Measurements from ENCODE around the gene PCDHGA10. TPM values are rescaled to one million over a fixed set of nuclear protein-coding genes. Genes with fewer than 3 reads are reported as not detected.
"Not testable (repeated sequence)": the region's sequence is repeated elsewhere in the genome, so short reads cannot be mapped to it uniquely, and the experiment has no call there.

The PCDHGA10 gene
- total RNA-seq, 2 donors from 2014 or later = 6.7 to 11.1 TPM

DNA sequence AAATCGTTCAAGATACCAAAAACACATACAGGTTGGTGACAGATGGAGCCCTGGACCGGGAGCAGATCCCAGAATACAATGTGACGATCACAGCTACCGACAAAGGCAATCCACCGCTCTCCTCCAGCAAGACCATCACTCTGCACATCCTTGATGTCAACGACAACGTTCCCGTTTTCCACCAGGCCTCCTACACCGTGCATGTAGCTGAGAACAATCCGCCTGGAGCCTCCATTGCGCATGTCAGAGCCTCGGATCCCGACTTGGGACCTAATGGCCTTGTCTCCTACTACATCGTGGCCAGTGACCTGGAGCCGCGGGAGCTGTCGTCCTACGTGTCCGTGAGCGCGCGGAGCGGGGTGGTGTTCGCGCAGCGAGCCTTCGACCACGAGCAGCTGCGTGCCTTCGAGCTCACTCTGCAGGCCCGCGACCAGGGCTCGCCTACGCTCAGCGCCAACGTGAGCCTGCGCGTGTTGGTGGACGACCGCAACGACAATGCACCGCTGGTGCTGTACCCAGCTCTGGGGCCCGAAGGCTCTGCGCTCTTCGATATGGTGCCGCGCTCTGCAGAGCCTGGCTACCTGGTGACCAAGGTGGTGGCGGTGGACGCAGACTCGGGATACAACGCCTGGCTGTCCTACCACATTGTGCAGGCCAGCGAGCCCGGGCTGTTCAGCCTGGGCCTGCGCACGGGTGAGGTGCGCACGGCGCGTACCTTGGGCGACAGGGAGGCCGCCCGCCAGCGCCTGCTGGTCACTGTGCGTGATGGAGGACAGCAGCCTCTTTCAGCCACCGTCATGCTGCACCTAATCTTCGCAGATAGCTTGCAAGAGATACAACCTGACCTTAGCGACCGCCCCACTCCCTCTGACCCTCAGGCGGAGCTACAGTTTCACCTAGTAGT is 41.0 kb upstream of the PCDHGA10 start:
- intact Hi-C loops (cut with DNase I) = no loop called here
- Histone ChIP-seq H3K27ac (no peak overlapping the region), H3K36me3 (no peaks in the 10 kb centered on the region), H3K4me1 (replicated peaks) (no peaks in the 10 kb centered on the region), H3K9me3 (no peaks in the 10 kb centered on the region), H3K27me3 (replicated peaks; ENCODE audit: insufficient read depth) (peaks cover 4% of the 10 kb centered on the region), H3K4me3 (no peak overlapping the region)
- no peak for TF ChIP-seq POLR2A (IDR thresholded peaks at IDR 0.05)
- no peak for TF ChIP-seq POLR2AphosphoS5 (IDR thresholded peaks at IDR 0.05)
- no peak for TF ChIP-seq CTCF (IDR thresholded peaks at IDR 0.05)
- DNase-seq (ENCODE audit: low spot score) = no peak
- WGBS = 18% methylated on average over 41 of the region's 69 CpGs

DNA sequence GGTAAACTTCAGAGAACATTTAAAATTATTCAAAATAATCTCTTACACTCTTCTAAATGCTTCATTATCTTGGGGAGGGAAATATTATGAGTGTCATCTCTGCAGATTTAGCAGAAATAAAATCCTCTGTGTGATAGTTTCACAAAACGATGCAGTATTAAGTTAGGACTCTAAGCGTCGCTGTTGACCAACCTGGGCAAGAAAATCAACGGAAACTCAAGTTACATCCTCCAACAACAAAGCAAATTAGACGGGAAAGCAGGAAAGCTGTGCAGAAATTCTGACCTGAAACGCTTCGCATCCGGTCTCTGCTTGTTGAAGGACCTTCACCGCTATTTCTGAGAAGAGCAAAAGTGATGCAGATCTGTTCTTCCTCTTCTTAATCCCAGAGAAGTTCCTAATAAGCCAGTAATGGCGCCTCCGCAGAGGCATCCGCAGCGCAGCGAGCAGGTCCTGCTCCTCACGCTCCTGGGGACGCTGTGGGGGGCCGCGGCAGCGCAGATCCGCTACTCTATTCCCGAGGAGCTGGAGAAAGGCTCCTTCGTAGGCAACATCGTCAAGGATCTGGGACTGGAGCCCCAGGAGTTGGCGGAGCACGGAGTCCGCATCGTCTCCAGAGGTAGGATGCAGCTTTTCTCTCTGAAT is 39.0 kb upstream of the PCDHGA10 start, which contains the start of gene PCDHGA6:
Gene PCDHGA6 (plus strand): TSS at position 219 of the 645 bp plus-strand sequence. CDS start 193 bp downstream, at position 412.
- H3K27ac ChIP-seq = no peak within 1 kb of the TSS
- H3K4me3 ChIP-seq = no peak within 1 kb of the TSS
- no peak for DNase-seq (ENCODE audit: low spot score)
- H3K27me3 ChIP-seq (replicated peaks; ENCODE audit: insufficient read depth) = peaks cover 4% of the 10 kb centered on the region
- 13% methylated on average over 27 of the region's 27 CpGs for WGBS
- intact Hi-C loops (cut with DNase I) = no loop called here
- no peaks in the 10 kb centered on the region for H3K36me3 ChIP-seq
- TF ChIP-seq POLR2AphosphoS5 (IDR thresholded peaks at IDR 0.05) (no peak), CTCF (IDR thresholded peaks at IDR 0.05) (peak in 2 of 4 experiments; percentile 10 to 17), POLR2A (IDR thresholded peaks at IDR 0.05) (no peak)
- no peaks in the 10 kb centered on the region for H3K9me3 ChIP-seq
- no peaks in the 10 kb centered on the region for H3K4me1 ChIP-seq (replicated peaks)

GRCh38 chr5:141374627-141375026 is 38.2 kb upstream of the PCDHGA10 start:
- H3K27ac ChIP-seq = no peak overlapping the region
- H3K4me1 ChIP-seq (replicated peaks) = no peaks in the 10 kb centered on the region
- no peak overlapping the region for H3K4me3 ChIP-seq
- TF ChIP-seq CTCF (IDR thresholded peaks at IDR 0.05) = no peak
- TF ChIP-seq POLR2A (IDR thresholded peaks at IDR 0.05) = no peak
- TF ChIP-seq POLR2AphosphoS5 (IDR thresholded peaks at IDR 0.05) = no peak
- WGBS = 39% methylated on average over 14 of the region's 14 CpGs
- intact Hi-C loops (cut with DNase I) = no loop called here
- DNase-seq (ENCODE audit: low spot score) = no peak
- H3K36me3 ChIP-seq = no peaks in the 10 kb centered on the region
- peaks cover 4% of the 10 kb centered on the region for H3K27me3 ChIP-seq (replicated peaks; ENCODE audit: insufficient read depth)
- H3K9me3 ChIP-seq = no peaks in the 10 kb centered on the region

DNA sequence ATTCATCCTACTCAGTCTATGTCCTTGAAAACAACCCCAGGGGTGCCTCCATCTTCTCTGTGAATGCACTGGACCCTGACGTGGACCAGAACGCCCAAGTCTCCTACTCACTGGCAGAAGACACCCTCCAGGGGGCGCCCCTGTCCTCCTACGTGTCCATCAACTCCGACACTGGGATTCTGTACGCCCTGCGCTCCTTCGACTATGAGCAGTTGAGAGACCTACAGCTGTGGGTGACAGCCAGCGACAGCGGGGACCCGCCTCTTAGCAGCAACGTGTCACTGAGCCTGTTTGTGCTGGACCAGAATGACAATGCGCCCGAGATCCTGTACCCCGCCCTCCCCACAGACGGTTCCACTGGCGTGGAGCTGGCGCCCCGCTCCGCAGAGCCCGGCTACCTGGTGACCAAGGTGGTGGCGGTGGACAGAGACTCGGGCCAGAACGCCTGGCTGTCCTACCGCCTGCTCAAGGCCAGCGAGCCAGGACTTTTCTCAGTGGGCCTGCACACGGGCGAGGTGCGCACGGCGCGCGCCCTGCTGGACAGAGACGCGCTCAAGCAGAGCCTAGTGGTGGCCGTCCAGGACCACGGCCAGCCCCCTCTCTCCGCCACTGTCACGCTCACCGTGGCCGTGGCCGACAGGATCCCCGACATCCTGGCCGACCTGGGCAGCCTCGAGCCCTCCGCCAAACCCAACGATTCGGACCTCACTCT is 37.2 kb upstream of the PCDHGA10 start:
- H3K4me1 ChIP-seq (replicated peaks); H3K27ac ChIP-seq; DNase-seq (ENCODE audit: low spot score); H3K4me3 ChIP-seq; H3K9me3 ChIP-seq; intact Hi-C loops (cut with DNase I); H3K27me3 ChIP-seq (replicated peaks; ENCODE audit: insufficient read depth); H3K36me3 ChIP-seq: not testable (repeated sequence)
- 29% methylated on average over 8 of the region's 48 CpGs for WGBS
